ENCODE results near the gene PIK3CB.

Gene PIK3CB

GRCh38 chr3:138675393-138675792, 159.3 kb downstream of the PIK3CB start:
- Histone ChIP-seq H3K4me1 (peaks cover 0 to 17% (median 2%) of the 10 kb centered on the region in 4 donors), H3K4me3 (no peak overlapping the region), H3K27me3 (no peaks in the 10 kb centered on the region), H3K36me3 (peaks cover 25 to 49% (median 45%) of the 10 kb centered on the region in 3 donors), H3K27ac (no peak overlapping the region), H3K9me3 (peaks cover 0 to 18% (median 0%) of the 10 kb centered on the region in 3 donors)
- intact Hi-C loops (cut with DNase I; ENCODE audit: low total_unique reads) = no loop called here
- DNase-seq = no peak
- TF ChIP-seq, protein P1, sequence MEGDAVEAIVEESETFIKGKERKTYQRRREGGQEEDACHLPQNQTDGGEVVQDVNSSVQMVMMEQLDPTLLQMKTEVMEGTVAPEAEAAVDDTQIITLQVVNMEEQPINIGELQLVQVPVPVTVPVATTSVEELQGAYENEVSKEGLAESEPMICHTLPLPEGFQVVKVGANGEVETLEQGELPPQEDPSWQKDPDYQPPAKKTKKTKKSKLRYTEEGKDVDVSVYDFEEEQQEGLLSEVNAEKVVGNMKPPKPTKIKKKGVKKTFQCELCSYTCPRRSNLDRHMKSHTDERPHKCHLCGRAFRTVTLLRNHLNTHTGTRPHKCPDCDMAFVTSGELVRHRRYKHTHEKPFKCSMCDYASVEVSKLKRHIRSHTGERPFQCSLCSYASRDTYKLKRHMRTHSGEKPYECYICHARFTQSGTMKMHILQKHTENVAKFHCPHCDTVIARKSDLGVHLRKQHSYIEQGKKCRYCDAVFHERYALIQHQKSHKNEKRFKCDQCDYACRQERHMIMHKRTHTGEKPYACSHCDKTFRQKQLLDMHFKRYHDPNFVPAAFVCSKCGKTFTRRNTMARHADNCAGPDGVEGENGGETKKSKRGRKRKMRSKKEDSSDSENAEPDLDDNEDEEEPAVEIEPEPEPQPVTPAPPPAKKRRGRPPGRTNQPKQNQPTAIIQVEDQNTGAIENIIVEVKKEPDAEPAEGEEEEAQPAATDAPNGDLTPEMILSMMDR (IDR thresholded peaks at IDR 0.05) = no peak

DNA sequence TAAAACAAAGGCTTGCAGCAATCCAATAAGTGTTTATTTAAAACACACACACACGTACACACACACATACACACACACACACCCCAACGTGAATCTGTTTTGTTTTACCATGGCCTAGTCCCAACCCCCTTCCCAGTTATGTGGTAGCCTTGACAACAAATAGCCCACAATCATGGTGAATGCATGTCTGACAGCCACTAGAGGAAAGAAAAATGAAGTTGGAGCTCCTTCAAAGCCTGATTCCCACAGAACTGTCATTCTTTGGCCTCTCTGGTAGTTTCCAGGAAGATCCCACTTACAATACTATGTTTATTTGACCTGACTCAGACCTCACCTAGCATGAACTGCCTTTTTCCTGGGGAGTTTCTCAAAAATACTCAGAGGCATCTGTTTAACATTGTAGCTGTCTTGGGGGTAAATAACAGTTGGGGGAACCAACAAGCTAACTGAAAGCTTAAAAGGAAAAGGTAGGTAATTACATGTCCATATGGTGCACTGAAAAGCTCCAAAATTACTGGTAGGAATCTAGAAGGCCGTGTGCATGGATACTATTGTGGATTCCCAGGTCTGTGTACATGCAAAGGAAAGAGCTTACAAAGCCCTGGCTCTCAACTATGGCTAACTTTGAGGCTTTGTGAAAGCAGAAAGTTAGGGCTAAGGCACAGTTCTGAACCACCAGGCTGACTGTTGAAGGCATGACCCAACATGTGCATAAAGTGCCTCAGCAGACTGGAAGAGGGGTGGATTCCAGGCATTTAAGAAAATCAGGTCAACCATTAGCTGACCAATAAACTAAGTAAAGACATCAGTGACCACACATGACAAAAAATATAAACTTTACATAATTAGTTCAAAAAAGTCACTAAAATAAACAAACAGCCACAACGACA, 160.8 kb downstream of the PIK3CB start:
- no peak for DNase-seq
- peaks cover 0 to 17% (median 2%) of the 10 kb centered on the region in 4 donors for H3K4me1 ChIP-seq
- TF ChIP-seq, protein P1 (IDR thresholded peaks at IDR 0.05) = no peak
- H3K27me3 ChIP-seq = no peaks in the 10 kb centered on the region
- H3K9me3 ChIP-seq = peaks cover 0 to 18% (median 0%) of the 10 kb centered on the region in 3 donors
- peaks cover 25 to 47% (median 45%) of the 10 kb centered on the region in 3 donors for H3K36me3 ChIP-seq
- intact Hi-C loops (cut with DNase I; ENCODE audit: low total_unique reads) = no loop called here
- H3K4me3 ChIP-seq = no peak overlapping the region
- no peak overlapping the region for H3K27ac ChIP-seq

DNA sequence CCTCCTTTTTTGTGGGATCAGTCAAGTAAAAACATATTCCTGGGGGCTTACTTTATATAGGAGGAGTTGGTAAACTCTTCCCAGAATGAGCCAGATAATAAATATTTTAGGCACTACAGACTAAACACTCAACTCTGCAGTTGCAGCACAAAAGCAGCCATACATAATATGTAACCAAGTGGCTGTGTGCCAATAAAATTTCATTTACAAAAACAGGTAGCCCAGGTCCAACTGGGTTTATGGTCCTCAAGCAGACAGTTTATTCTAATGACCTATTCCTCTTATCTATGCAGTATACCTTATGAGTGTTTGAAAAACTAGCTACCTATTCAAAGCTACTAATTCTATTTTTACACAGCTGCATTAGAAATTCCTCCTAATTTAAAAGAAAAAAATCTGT, 164.3 kb downstream of the PIK3CB start:
- Histone ChIP-seq H3K36me3 (peaks cover 15 to 21% (median 20%) of the 10 kb centered on the region in 3 donors), H3K27ac (no peak overlapping the region), H3K27me3 (no peaks in the 10 kb centered on the region), H3K4me3 (no peak overlapping the region), H3K4me1 (peaks cover 0 to 17% (median 2%) of the 10 kb centered on the region in 4 donors), H3K9me3 (peaks cover 0 to 9% (median 0%) of the 10 kb centered on the region in 3 donors)
- DNase-seq = no peak
- TF ChIP-seq, protein P1 (IDR thresholded peaks at IDR 0.05) = no peak
- intact Hi-C loops (cut with DNase I; ENCODE audit: low total_unique reads) = no loop called here

- TF ChIP-seq, protein P1 (IDR thresholded peaks at IDR 0.05) = no peak
- no peaks in the 10 kb centered on the region for H3K27me3 ChIP-seq
- H3K36me3 ChIP-seq = peaks cover 19 to 30% (median 25%) of the 10 kb centered on the region in 3 donors
- H3K9me3 ChIP-seq = no peaks in the 10 kb centered on the region
- no peak overlapping the region for H3K27ac ChIP-seq
- H3K4me3 ChIP-seq = no peak overlapping the region
- intact Hi-C loops (cut with DNase I; ENCODE audit: low total_unique reads) = no loop called here
- H3K4me1 ChIP-seq = peaks cover 0 to 17% (median 2%) of the 10 kb centered on the region in 4 donors
- DNase-seq = no peak
These were observed 166.6 kb downstream of the PIK3CB start for GRCh38 chr3:138668107-138668506.

DNA sequence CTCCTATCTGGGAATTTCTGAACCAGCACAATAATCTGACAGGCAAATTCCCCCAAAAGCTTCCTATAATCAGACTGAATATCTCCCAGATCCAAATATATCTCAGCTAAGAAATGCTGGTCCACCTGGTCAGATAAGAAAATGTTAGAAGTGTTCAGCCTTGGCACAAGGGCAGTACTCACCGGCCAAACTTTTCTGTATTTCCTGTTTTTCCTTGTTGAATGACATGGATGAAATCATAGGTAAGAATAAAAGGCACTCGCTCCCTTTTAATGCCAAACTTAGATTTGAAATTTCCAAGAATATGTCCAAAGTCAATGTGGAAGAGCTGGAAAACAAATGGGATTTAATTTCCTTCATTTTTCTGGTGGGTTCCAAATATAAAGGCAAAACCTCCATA, 177.2 kb downstream of the PIK3CB start:
- H3K27ac ChIP-seq = no peak overlapping the region
- DNase-seq = no peak
- TF ChIP-seq, protein P1 (IDR thresholded peaks at IDR 0.05) = no peak
- no peaks in the 10 kb centered on the region for H3K27me3 ChIP-seq
- intact Hi-C loops (cut with DNase I; ENCODE audit: low total_unique reads) = no loop called here
- no peak overlapping the region for H3K4me3 ChIP-seq
- no peaks in the 10 kb centered on the region for H3K9me3 ChIP-seq
- H3K36me3 ChIP-seq = peaks cover 31 to 61% (median 49%) of the 10 kb centered on the region in 3 donors
- no peaks in the 10 kb centered on the region for H3K4me1 ChIP-seq
